Measurements from ENCODE around the gene MTX2.

DNA sequence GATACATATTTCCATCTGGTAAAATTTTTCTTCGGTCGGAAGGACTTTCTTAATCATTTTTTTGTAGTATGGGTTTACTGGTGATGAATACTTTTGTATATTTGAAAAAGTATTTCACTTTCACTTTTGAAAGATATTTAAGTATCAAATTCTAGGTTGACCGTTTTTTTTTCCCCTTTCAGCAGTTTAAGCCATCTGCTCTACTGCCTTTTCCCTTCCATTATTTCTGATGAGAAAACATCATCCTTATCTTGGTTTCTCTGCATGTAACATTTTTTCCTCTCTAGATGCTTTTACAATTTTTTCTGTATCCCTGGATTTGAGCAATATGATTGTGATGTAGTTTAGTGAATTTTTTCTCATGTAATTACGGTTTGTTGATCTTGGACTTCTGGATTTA lies 87.0 kb downstream of the MTX2 start:
- TF ChIP-seq, protein P1, sequence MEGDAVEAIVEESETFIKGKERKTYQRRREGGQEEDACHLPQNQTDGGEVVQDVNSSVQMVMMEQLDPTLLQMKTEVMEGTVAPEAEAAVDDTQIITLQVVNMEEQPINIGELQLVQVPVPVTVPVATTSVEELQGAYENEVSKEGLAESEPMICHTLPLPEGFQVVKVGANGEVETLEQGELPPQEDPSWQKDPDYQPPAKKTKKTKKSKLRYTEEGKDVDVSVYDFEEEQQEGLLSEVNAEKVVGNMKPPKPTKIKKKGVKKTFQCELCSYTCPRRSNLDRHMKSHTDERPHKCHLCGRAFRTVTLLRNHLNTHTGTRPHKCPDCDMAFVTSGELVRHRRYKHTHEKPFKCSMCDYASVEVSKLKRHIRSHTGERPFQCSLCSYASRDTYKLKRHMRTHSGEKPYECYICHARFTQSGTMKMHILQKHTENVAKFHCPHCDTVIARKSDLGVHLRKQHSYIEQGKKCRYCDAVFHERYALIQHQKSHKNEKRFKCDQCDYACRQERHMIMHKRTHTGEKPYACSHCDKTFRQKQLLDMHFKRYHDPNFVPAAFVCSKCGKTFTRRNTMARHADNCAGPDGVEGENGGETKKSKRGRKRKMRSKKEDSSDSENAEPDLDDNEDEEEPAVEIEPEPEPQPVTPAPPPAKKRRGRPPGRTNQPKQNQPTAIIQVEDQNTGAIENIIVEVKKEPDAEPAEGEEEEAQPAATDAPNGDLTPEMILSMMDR (IDR thresholded peaks at IDR 0.05; ENCODE audit: insufficient read depth, low read depth, low read length), result no peak
- TF ChIP-seq EZH2 (IDR thresholded peaks at IDR 0.05; ENCODE audit: insufficient read depth, low read length), result no peak
